H9 (cell line): Measurements from ENCODE around the gene CD80. TPM values are rescaled to one million over a fixed set of nuclear protein-coding genes. Genes with fewer than 3 reads are reported as not detected.

Experiments used
- DNase-seq: peaks from one replicate; pipeline ENCODE4 v3.0.0-alpha.2; 2017
- H2AFZ ChIP-seq: one replicate; pipeline ENCODE4 v1.6.1; 2013; ENCODE audit warnings: mild to moderate bottlenecking, low read length, control low read depth, moderate library complexity
- H2AK5ac ChIP-seq: 2 replicates; pipeline ENCODE4 v1.6.1; 2013; ENCODE audit warnings: low read length, control low read depth, mixed read lengths; ENCODE audit not compliant: insufficient read length
- H2BK120ac ChIP-seq: one replicate; pipeline ENCODE4 v1.6.1; 2013; ENCODE audit warnings: low read depth, mild to moderate bottlenecking, low read length, control low read depth, inconsistent platforms; ENCODE audit not compliant: poor library complexity, severe bottlenecking
- H2BK12ac ChIP-seq: 2 replicates; pipeline ENCODE4 v1.6.1; 2013; ENCODE audit warnings: low read length, control low read depth, mixed read lengths, low read depth; ENCODE audit not compliant: insufficient read length
- H2BK15ac ChIP-seq: 2 replicates; pipeline ENCODE4 v1.6.1; 2013; ENCODE audit warnings: low read depth, low read length, control low read depth
- H2BK20ac ChIP-seq: one replicate; pipeline ENCODE4 v1.6.1; 2013; ENCODE audit warnings: low read depth, mild to moderate bottlenecking, low read length, control low read depth, inconsistent platforms; ENCODE audit not compliant: poor library complexity, severe bottlenecking
- H2BK5ac ChIP-seq: 2 replicates; pipeline ENCODE4 v1.6.1; 2013; ENCODE audit warnings: low read length, control low read depth, mixed read lengths; ENCODE audit not compliant: insufficient read length
- H3K14ac ChIP-seq: 2 replicates; pipeline ENCODE4 v1.6.1; 2013; ENCODE audit warnings: low read length, control low read depth; ENCODE audit not compliant: insufficient read depth
- H3K18ac ChIP-seq: 2 replicates; pipeline ENCODE4 v1.6.1; 2013; ENCODE audit warnings: low read depth, mild to moderate bottlenecking, mixed read lengths, low read length, control low read depth; ENCODE audit not compliant: insufficient read length
- H3K23ac ChIP-seq: 2 replicates; pipeline ENCODE4 v1.6.1; 2013; ENCODE audit warnings: low read length, control low read depth, mixed read lengths, low read depth; ENCODE audit not compliant: insufficient read length
- H3K23me2 ChIP-seq: 2 replicates; pipeline ENCODE4 v1.6.1; 2013; ENCODE audit warnings: low read depth, mild to moderate bottlenecking, mixed read lengths, low read length, control low read depth; ENCODE audit not compliant: insufficient read length, poor library complexity, severe bottlenecking
- H3K27ac ChIP-seq: 2 replicates; pipeline ENCODE4 v1.5.1; 2013; ENCODE audit warnings: low read length, control low read depth, mixed read lengths, low read depth; ENCODE audit not compliant: insufficient read length
- H3K27me3 ChIP-seq: 2 replicates; pipeline ENCODE4 v1.6.1; 2013; ENCODE audit warnings: low read length, control low read depth, inconsistent platforms; ENCODE audit not compliant: insufficient read depth
- H3K4ac ChIP-seq: 2 replicates; pipeline ENCODE4 v1.6.1; 2013; ENCODE audit warnings: low read depth, mild to moderate bottlenecking, control low read depth, inconsistent platforms, low read length, moderate library complexity
- H3K4me1 ChIP-seq: 2 replicates; pipeline ENCODE4 v1.6.1; 2013; ENCODE audit warnings: low read length, control low read depth, inconsistent platforms; ENCODE audit not compliant: insufficient read depth
- H3K4me2 ChIP-seq: 2 replicates; pipeline ENCODE4 v1.6.1; 2013; ENCODE audit warnings: low read length, control low read depth, mixed read lengths; ENCODE audit not compliant: insufficient read length, insufficient read depth
- H3K56ac ChIP-seq: 2 replicates; pipeline ENCODE4 v1.6.1; 2013; ENCODE audit warnings: low read depth, mild to moderate bottlenecking, mixed read lengths, low read length, control low read depth; ENCODE audit not compliant: insufficient read length
- H3K79me1 ChIP-seq: 2 replicates; pipeline ENCODE4 v1.6.1; 2013; ENCODE audit warnings: low read depth, mild to moderate bottlenecking, moderate library complexity, low read length, control low read depth, inconsistent platforms; ENCODE audit not compliant: insufficient read depth, poor library complexity, severe bottlenecking
- H3K79me2 ChIP-seq: 2 replicates; pipeline ENCODE4 v1.6.1; 2013; ENCODE audit warnings: low read length, control low read depth, inconsistent platforms; ENCODE audit not compliant: insufficient read depth
- H3K9ac ChIP-seq: 2 replicates; pipeline ENCODE4 v1.6.1; 2013; ENCODE audit warnings: low read length, control low read depth, mixed read lengths; ENCODE audit not compliant: insufficient read length; ENCODE audit errors: extremely low read depth
- H3K9me3 ChIP-seq: one replicate; pipeline ENCODE4 v1.6.1; 2013; ENCODE audit warnings: low read depth, low read length, inconsistent platforms; ENCODE audit not compliant: control insufficient read depth
- H3T11ph ChIP-seq: one replicate; pipeline ENCODE4 v1.6.1; 2013; ENCODE audit warnings: mild to moderate bottlenecking, low read length, control low read depth, inconsistent platforms
- H4K20me1 ChIP-seq: one replicate; pipeline ENCODE4 v1.6.1; 2013; ENCODE audit not compliant: control insufficient read depth, insufficient read length, insufficient read depth
- H4K5ac ChIP-seq: 2 replicates; pipeline ENCODE4 v1.6.1; 2013; ENCODE audit warnings: low read depth, mild to moderate bottlenecking, mixed read lengths, low read length, control low read depth; ENCODE audit not compliant: insufficient read length
- H4K8ac ChIP-seq: replicated peaks from 2 replicates; pipeline ENCODE4 v1.6.1; 2013; ENCODE audit warnings: low read length, control low read depth, mixed read lengths, low read depth; ENCODE audit not compliant: insufficient read length
- H4K91ac ChIP-seq: 2 replicates; pipeline ENCODE4 v1.6.1; 2013; ENCODE audit warnings: low read depth, mild to moderate bottlenecking, moderate library complexity, mixed read lengths, low read length, control low read depth; ENCODE audit not compliant: insufficient read length
- H3K27ac Mint-ChIP-seq, 3 experiments: 2 replicates in 2 of 3; 3 replicates in 1 of 3; pipeline ENCODE4 v1.8.0; 2020 to 2021; ENCODE audit warnings: mixed read lengths in 3 of 3, mild to moderate bottlenecking in 1 of 3, moderate library complexity in 1 of 3
- H3K27me3 Mint-ChIP-seq: 2 replicates; pipeline ENCODE4 v1.8.0; 2021; ENCODE audit warnings: low read depth, mild to moderate bottlenecking, moderate library complexity, mixed read lengths
- H3K36me3 Mint-ChIP-seq, 3 experiments: 2 replicates in 2 of 3; 3 replicates in 1 of 3; pipeline ENCODE4 v1.8.0; 2020 to 2021; ENCODE audit warnings: low read depth in 3 of 3, mixed read lengths in 3 of 3; ENCODE audit not compliant: insufficient read depth in 1 of 3
- H3K4me1 Mint-ChIP-seq, 2 experiments: 2 replicates each; pipeline ENCODE4 v1.8.0; 2020; ENCODE audit warnings: mixed read lengths in 2 of 2
- H3K4me3 Mint-ChIP-seq, 2 experiments: 2 replicates in 1 of 2; 3 replicates in 1 of 2; pipeline ENCODE4 v1.8.0; 2020 to 2021; ENCODE audit warnings: mild to moderate bottlenecking in 2 of 2, mixed read lengths in 2 of 2, moderate library complexity in 1 of 2
- H3K9me3 Mint-ChIP-seq, 2 experiments: 2 replicates in 1 of 2; 3 replicates in 1 of 2; pipeline ENCODE4 v1.8.0; 2020; ENCODE audit warnings: mild to moderate bottlenecking in 2 of 2, mixed read lengths in 2 of 2, moderate library complexity in 1 of 2
- total RNA-seq: library from RNA; stranded (reverse); gene quantifications from 2 replicates; pipeline ENCODE4 v1.2.1, GENCODE V29; 2021
- TF ChIP-seq, protein P1 (sequence below): fragments of 200-600 bp; sonication (generic); conservative IDR thresholded peaks from 3 replicates; pipeline ENCODE4 v1.8.0; 2021; ENCODE audit warnings: antibody characterized with exemption, mild to moderate bottlenecking

CD80 gene
- total RNA-seq, 1 experiment from 2014 or later, result not detected

DNA sequence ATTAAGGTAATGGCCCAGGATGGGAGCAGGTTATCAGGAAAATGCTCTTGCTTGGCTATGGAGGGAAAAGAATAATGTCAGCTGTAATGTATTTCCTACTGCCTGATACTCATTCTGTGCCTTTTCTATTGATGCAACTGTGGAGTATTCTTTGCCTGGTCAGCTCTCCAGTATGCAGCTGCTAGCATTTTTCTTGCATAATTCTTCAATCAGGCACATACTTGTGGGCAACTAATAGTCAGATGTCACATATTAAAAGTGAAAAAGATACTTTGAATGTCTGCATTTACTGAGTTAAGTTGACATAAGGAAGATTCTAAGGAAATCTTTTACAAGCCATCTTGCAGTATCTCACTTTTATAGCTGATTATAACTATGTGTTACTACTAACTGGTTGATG lies 29.5 kb downstream of the CD80 start:
- no peak overlapping the region for H4K5ac ChIP-seq
- H3K4me2 ChIP-seq, result no peak overlapping the region
- Mint-ChIP-seq H3K9me3 (no peaks in the 10 kb centered on the region), H3K36me3 (peaks cover 0 to 3% (median 0%) of the 10 kb centered on the region in 3 experiments; a peak in 3 of 7 replicates), H3K27ac (no peak overlapping the region), H3K4me1 (peaks cover 8 to 11% of the 10 kb centered on the region in 2 experiments), H3K27me3 (no peaks in the 10 kb centered on the region), H3K4me3 (no peak overlapping the region)
- H2BK15ac ChIP-seq, result no peak overlapping the region
- H2BK120ac ChIP-seq, result no peak overlapping the region
- H3K4ac ChIP-seq, result no peak overlapping the region
- H3K27me3 ChIP-seq, result no peaks in the 10 kb centered on the region
- H2BK5ac ChIP-seq, result no peak overlapping the region
- no peak overlapping the region for H4K8ac ChIP-seq
- H3T11ph ChIP-seq, result no peak overlapping the region
- TF ChIP-seq, protein P1, sequence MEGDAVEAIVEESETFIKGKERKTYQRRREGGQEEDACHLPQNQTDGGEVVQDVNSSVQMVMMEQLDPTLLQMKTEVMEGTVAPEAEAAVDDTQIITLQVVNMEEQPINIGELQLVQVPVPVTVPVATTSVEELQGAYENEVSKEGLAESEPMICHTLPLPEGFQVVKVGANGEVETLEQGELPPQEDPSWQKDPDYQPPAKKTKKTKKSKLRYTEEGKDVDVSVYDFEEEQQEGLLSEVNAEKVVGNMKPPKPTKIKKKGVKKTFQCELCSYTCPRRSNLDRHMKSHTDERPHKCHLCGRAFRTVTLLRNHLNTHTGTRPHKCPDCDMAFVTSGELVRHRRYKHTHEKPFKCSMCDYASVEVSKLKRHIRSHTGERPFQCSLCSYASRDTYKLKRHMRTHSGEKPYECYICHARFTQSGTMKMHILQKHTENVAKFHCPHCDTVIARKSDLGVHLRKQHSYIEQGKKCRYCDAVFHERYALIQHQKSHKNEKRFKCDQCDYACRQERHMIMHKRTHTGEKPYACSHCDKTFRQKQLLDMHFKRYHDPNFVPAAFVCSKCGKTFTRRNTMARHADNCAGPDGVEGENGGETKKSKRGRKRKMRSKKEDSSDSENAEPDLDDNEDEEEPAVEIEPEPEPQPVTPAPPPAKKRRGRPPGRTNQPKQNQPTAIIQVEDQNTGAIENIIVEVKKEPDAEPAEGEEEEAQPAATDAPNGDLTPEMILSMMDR, result no peak
- no peak overlapping the region for H2BK12ac ChIP-seq
- no peak overlapping the region for H4K91ac ChIP-seq
- H2AFZ ChIP-seq, result no peak overlapping the region
- H3K9ac ChIP-seq, result no peak overlapping the region
- no peak overlapping the region for H3K14ac ChIP-seq
- no peak overlapping the region for H3K18ac ChIP-seq
- no peak overlapping the region for H3K23ac ChIP-seq
- H3K9me3 ChIP-seq, result no peaks in the 10 kb centered on the region
- H2BK20ac ChIP-seq, result no peak overlapping the region
- 0 out of 2 replicates have a peak, but pooled peaks cover 3% of the 10 kb centered on the region for H3K4me1 ChIP-seq
- no peak overlapping the region for H3K56ac ChIP-seq
- H3K27ac ChIP-seq, result no peak overlapping the region
- H2AK5ac ChIP-seq, result no peak overlapping the region
- no peaks in the 10 kb centered on the region for H3K79me2 ChIP-seq
- no peaks in the 10 kb centered on the region for H3K23me2 ChIP-seq
- no peaks in the 10 kb centered on the region for H4K20me1 ChIP-seq
- DNase-seq, result no peak
- no peaks in the 10 kb centered on the region for H3K79me1 ChIP-seq
